Neural progenitor cell (in vitro differentiated cells): Measurements from ENCODE around the gene PAK1. TPM values are rescaled to one million over a fixed set of nuclear protein-coding genes. Genes with fewer than 3 reads are reported as not detected.

Experiments
- DNase-seq: peaks from one replicate; pipeline ENCODE4 v3.0.0-alpha.2; 2016; ENCODE audit warnings: low spot score
- H2AFZ ChIP-seq: fragments of 200-600 bp; sonication (generic); replicated peaks from 2 replicates; pipeline ENCODE4 v1.6.1; 2016; ENCODE audit warnings: antibody characterized with exemption
- H3F3A ChIP-seq: fragments of 200-600 bp; sonication (generic); 2 replicates; pipeline ENCODE4 v1.6.1; 2016; ENCODE audit warnings: antibody characterized with exemption, low read depth
- H3K27ac ChIP-seq: fragments of 200-600 bp; sonication (generic); 2 replicates; pipeline ENCODE4 v1.5.1; 2016; ENCODE audit warnings: mild to moderate bottlenecking
- H3K27me3 ChIP-seq: fragments of 200-600 bp; sonication (generic); 2 replicates; pipeline ENCODE4 v1.6.1; 2016; ENCODE audit warnings: mild to moderate bottlenecking, moderate library complexity
- H3K36me3 ChIP-seq: fragments of 200-600 bp; sonication (generic); 2 replicates; pipeline ENCODE4 v1.5.1; 2016
- H3K4me1 ChIP-seq: fragments of 200-600 bp; sonication (generic); 2 replicates; pipeline ENCODE4 v1.6.1; 2016; ENCODE audit warnings: mixed run types
- H3K4me2 ChIP-seq: fragments of 200-600 bp; sonication (generic); 2 replicates; pipeline ENCODE4 v1.6.1; 2016
- H3K4me3 ChIP-seq: fragments of 200-600 bp; sonication (generic); 2 replicates; pipeline ENCODE4 v1.5.1; 2016
- H3K79me2 ChIP-seq: fragments of 200-600 bp; sonication (generic); 2 replicates; pipeline ENCODE4 v1.6.1; 2016; ENCODE audit warnings: low read depth
- H3K9ac ChIP-seq: fragments of 200-600 bp; sonication (generic); 2 replicates; pipeline ENCODE4 v1.6.1; 2016
- H3K9me3 ChIP-seq: fragments of 200-600 bp; sonication (generic); 2 replicates; pipeline ENCODE4 v1.5.1; 2016; ENCODE audit warnings: low read depth
- H4K20me1 ChIP-seq: fragments of 200-600 bp; sonication (generic); 2 replicates; pipeline ENCODE4 v1.6.1; 2016; ENCODE audit warnings: low read depth
- H3K27ac Mint-ChIP-seq: 3 replicates; pipeline ENCODE4 v1.8.0; 2021; ENCODE audit warnings: mixed read lengths
- H3K27me3 Mint-ChIP-seq: 2 replicates; pipeline ENCODE4 v1.8.0; 2022; ENCODE audit warnings: low read depth, mild to moderate bottlenecking, inconsistent platforms, moderate library complexity, mixed read lengths; ENCODE audit not compliant: insufficient read depth
- H3K36me3 Mint-ChIP-seq: 3 replicates; pipeline ENCODE4 v1.8.0; 2021; ENCODE audit warnings: mixed read lengths
- H3K4me1 Mint-ChIP-seq: 3 replicates; pipeline ENCODE4 v1.8.0; 2021; ENCODE audit warnings: mixed read lengths
- H3K4me3 Mint-ChIP-seq: 3 replicates; pipeline ENCODE4 v1.8.0; 2021; ENCODE audit warnings: mild to moderate bottlenecking, moderate library complexity, mixed read lengths
- H3K9me3 Mint-ChIP-seq: 3 replicates; pipeline ENCODE4 v1.8.0; 2020; ENCODE audit warnings: mixed read lengths
- CTCF ChIP-seq: fragments of 200-600 bp; sonication (generic); IDR thresholded peaks from 2 replicates; pipeline ENCODE4 v1.5.1; 2017; ENCODE audit warnings: antibody characterized with exemption, mild to moderate bottlenecking
- EZH2 ChIP-seq: fragments of 200-600 bp; sonication (generic); IDR thresholded peaks from 2 replicates; pipeline ENCODE4 v1.6.1; 2017; ENCODE audit warnings: antibody characterized with exemption, mild to moderate bottlenecking, moderate library complexity
- EZH2phosphoT487 ChIP-seq: fragments of 200-600 bp; sonication (generic); IDR thresholded peaks from 2 replicates; pipeline ENCODE4 v1.6.1; 2017; ENCODE audit warnings: antibody characterized with exemption
- total RNA-seq: library from RNA; depleted of rRNA; stranded (reverse); fragments of >200 nt; gene quantifications from 2 replicates; pipeline ENCODE4 v1.2.3, GENCODE V29; 2015; ENCODE audit warnings: low replicate concordance

The PAK1 gene
- total RNA-seq, 1 donor from 2014 or later: 52.1 TPM

GRCh38 chr11:77409046-77409445 lies 64.8 kb downstream of the PAK1 start:
- Histone ChIP-seq H3K36me3 (no peaks in the 10 kb centered on the region), H4K20me1 (peaks cover 6% of the 10 kb centered on the region), H3K4me3 (no peak overlapping the region), H3K27ac (no peak overlapping the region), H3K4me2 (no peak overlapping the region), H3K4me1 (peaks cover 27% of the 10 kb centered on the region), H3K9me3 (no peaks in the 10 kb centered on the region), H3F3A (peaks cover 9% of the 10 kb centered on the region), H3K79me2 (peaks cover 55% of the 10 kb centered on the region), H2AFZ (no peak overlapping the region), H3K27me3 (no peaks in the 10 kb centered on the region), H3K9ac (no peak overlapping the region)
- no peak for TF ChIP-seq EZH2phosphoT487
- no peak for TF ChIP-seq EZH2
- TF ChIP-seq CTCF: no peak
- H3K4me3 Mint-ChIP-seq: no peak overlapping the region
- DNase-seq: no peak
- H3K36me3 Mint-ChIP-seq: peaks cover 2% of the 10 kb centered on the region
- no peak overlapping the region for H3K27ac Mint-ChIP-seq
- H3K9me3 Mint-ChIP-seq: no peaks in the 10 kb centered on the region
- peaks cover 6% of the 10 kb centered on the region for H3K27me3 Mint-ChIP-seq
- H3K4me1 Mint-ChIP-seq: peaks cover 37% of the 10 kb centered on the region

DNA sequence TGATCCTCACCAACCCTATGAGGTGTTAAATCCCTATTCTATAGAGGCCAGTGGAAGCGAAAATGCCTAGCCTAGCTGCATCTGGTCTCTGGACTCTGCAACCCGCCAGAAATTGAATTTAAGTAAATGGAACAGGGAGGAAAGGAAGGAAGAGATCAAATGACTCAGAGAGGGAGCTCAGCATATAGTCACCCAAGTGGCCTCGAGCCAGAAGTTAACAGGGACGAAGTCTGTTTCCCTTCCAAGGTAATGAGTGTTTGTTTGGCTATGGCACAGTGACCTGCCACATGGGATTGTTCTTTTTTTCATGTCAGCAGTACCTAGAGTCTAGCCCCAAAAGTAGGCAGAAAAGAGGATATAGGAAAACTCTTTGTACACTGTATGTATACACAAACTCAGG lies 66.3 kb downstream of the PAK1 start:
- Mint-ChIP-seq H3K4me1 (peaks cover 32% of the 10 kb centered on the region), H3K36me3 (peaks cover 2% of the 10 kb centered on the region), H3K9me3 (no peaks in the 10 kb centered on the region), H3K4me3 (no peak overlapping the region), H3K27ac (no peak overlapping the region), H3K27me3 (peaks cover 6% of the 10 kb centered on the region)
- no peak for DNase-seq
- no peaks in the 10 kb centered on the region for H3K36me3 ChIP-seq
- no peaks in the 10 kb centered on the region for H3K27me3 ChIP-seq
- H3K27ac ChIP-seq: no peak overlapping the region
- no peaks in the 10 kb centered on the region for H3K9me3 ChIP-seq
- H3K9ac ChIP-seq: no peak overlapping the region
- H2AFZ ChIP-seq: no peak overlapping the region
- no peak overlapping the region for H3K4me2 ChIP-seq
- peaks cover 23% of the 10 kb centered on the region for H3K4me1 ChIP-seq
- peaks cover 6% of the 10 kb centered on the region for H4K20me1 ChIP-seq
- H3F3A ChIP-seq: peaks cover 7% of the 10 kb centered on the region
- no peak overlapping the region for H3K4me3 ChIP-seq
- TF ChIP-seq CTCF: no peak
- no peak for TF ChIP-seq EZH2
- TF ChIP-seq EZH2phosphoT487: no peak
- H3K79me2 ChIP-seq: peaks cover 69% of the 10 kb centered on the region

- H3K36me3 Mint-ChIP-seq: peaks cover 2% of the 10 kb centered on the region
- peaks cover 27% of the 10 kb centered on the region for H3K4me1 ChIP-seq
- H2AFZ ChIP-seq: no peak overlapping the region
- H4K20me1 ChIP-seq: peaks cover 12% of the 10 kb centered on the region
- H3K27me3 ChIP-seq: no peaks in the 10 kb centered on the region
- H3K79me2 ChIP-seq: peaks cover 74% of the 10 kb centered on the region
- no peak overlapping the region for H3K4me2 ChIP-seq
- H3K27ac ChIP-seq: no peak overlapping the region
- no peak for DNase-seq
- H3K4me3 ChIP-seq: no peak overlapping the region
- H3K4me1 Mint-ChIP-seq: peaks cover 33% of the 10 kb centered on the region
- H3K9ac ChIP-seq: no peak overlapping the region
- H3K9me3 Mint-ChIP-seq: no peaks in the 10 kb centered on the region
- TF ChIP-seq EZH2 (no peak), CTCF (no peak), EZH2phosphoT487 (no peak)
- H3K36me3 ChIP-seq: no peaks in the 10 kb centered on the region
- no peak overlapping the region for H3K27ac Mint-ChIP-seq
- H3K27me3 Mint-ChIP-seq: peaks cover 4% of the 10 kb centered on the region
- H3K4me3 Mint-ChIP-seq: no peak overlapping the region
- peaks cover 11% of the 10 kb centered on the region for H3F3A ChIP-seq
- no peaks in the 10 kb centered on the region for H3K9me3 ChIP-seq
These were observed 67.5 kb downstream of the PAK1 start for GRCh38 chr11:77406396-77406795.
